ENCODE data around the gene ERC2.

ERC2 gene

GRCh38 chr3:56366641-56367162 is 101.6 kb downstream of the ERC2 start:
- no peak for DNase-seq (ENCODE audit: low read depth)

DNA sequence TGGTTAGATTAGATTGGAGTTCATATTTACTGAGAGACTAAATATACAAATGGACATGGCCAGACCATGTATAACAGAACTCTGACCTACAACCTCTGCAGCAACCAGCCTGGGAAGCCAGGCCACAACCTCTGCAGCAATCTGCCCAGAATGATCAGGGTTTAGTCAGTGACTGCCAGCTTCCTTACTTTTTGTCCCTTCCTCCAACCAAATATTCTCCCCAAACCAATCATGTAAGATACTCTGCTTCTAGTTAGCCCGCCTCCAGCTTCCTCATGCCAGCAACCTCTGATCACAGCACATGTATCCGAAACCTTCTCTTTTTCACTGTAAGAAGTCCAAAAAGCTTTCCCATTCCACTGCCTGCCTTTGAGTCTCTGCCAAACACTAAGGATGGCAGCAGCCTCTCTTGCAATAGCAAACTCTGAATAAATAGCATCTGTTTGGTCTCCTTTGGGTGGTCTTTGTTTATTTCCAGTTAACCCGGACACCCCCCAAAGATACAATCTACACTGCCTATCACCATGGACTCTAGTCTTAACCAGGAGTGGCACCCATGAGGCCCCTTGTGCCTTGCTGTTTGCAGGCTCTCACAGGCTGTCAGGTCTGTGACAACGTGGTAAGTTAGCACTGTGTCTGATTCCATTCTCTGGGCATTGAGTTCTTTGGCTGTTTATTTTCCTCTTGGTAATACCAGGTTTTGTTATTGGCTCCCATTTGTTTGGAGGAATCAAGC is 102.2 kb downstream of the ERC2 start:
- no peak for DNase-seq (ENCODE audit: low read depth)

- no peak for DNase-seq (ENCODE audit: low read depth)
Measured at GRCh38 chr3:56364665-56365064, 103.6 kb downstream of the ERC2 start.

DNA sequence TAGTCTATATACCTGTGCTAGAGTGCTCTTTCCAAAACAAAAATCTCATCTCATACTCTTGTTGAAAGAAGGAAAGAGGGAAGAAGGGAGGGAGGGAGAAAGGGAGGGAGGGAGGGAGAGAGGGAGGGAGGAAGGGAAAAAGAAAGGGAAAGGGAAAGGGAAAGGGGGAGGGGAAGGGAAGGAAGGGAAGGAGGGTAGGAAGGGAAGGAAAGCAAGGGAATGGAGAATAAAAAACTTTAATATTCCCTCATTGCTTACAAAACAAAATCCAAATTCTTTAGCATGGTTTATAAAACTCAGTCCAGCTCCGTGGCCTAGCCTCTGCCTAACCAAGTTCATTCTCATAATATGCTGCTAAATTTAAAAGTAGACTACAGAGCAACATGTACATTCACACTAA is 104.5 kb downstream of the ERC2 start:
- no peak for DNase-seq (ENCODE audit: low read depth)

GRCh38 chr3:56361731-56362130 is 106.5 kb downstream of the ERC2 start:
- DNase-seq (ENCODE audit: low read depth), result no peak

GRCh38 chr3:56357266-56357665 is 111.0 kb downstream of the ERC2 start:
- DNase-seq (ENCODE audit: low read depth), result no peak

DNA sequence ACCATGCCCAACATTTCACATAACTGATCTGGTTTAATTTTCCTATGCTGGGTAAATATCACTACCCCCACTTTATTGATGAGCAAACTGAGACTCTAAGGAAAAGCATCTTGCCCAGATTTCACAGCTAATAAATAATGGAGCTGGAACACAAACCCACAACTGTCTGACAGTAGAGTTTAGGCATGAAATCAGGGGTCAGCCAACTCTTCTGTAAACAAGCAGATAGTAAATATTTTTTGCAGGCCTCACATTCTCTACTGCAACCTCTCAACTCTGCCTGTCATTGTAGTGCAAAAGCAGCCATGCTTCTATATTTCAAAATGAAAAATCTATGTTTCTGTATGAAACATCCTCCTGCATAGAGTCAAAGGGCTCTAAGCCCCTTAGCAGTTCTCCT is 111.5 kb downstream of the ERC2 start:
- DNase-seq (ENCODE audit: low read depth), result no peak

- DNase-seq (ENCODE audit: low read depth), result no peak
Measured at GRCh38 chr3:56355570-56356185, 112.6 kb downstream of the ERC2 start.

DNA sequence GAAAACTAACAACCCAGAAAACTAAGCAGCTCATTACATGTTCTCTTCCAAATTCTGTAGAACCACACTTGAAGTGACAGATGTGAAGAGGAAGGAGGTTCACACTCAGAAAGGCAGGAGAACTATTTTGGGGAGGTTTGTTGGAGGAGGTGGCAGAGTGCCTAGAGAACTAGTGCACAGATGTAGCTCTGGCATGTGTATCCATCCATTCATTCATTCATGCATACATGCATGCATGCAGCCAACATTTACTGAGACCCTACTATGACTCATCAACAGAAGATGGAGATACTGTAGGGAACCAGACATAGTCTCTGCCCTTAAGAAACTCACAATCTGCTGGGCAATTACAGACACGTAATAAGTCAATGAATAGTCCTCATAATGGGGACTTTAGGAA is 116.7 kb downstream of the ERC2 start:
- DNase-seq (ENCODE audit: low read depth), result no peak

GRCh38 chr3:56347219-56347871 is 120.9 kb downstream of the ERC2 start:
- DNase-seq (ENCODE audit: low read depth), result no peak

GRCh38 chr3:56342475-56342874 is 125.8 kb downstream of the ERC2 start:
- DNase-seq (ENCODE audit: low read depth), result no peak

DNA sequence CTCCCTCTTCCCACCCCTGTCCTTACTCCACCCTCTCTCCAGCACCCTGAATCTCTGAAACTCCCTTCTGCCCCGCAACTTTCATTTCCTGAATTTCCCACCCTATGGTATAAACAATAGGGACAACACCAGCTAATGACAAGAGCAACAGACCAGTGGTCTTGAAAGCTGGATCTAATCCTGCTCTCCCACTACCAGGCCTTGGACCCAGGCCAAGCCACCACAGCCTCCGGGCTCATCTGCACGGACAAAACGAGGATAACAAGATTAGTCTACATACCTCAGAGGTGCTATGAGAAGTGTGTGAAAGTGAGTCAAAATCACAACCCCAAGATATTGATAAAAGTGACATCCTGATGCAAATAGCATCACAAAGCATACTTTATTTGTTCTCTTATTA is 128.6 kb downstream of the ERC2 start:
- DNase-seq (ENCODE audit: low read depth), result no peak

DNA sequence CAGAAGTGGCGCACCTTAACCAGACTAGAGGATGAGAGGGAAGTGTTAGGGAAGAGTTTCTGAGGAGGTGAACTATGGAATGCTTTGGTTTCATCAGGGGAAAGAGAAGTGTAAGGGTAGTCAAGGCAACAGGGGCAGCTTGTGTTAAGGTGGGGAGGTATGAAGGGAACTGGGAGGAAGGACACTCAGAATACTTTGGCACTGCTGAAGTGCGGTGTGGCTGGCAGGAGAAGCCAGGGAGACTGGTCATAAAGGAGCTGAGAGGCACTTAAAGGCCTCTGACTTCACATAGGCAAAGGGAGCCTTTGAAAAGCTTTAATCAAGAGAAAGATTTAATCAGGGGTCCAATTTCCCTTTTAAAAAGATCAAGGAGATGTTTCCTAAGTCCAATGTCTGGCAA is 129.0 kb downstream of the ERC2 start:
- no peak for DNase-seq (ENCODE audit: low read depth)

DNA sequence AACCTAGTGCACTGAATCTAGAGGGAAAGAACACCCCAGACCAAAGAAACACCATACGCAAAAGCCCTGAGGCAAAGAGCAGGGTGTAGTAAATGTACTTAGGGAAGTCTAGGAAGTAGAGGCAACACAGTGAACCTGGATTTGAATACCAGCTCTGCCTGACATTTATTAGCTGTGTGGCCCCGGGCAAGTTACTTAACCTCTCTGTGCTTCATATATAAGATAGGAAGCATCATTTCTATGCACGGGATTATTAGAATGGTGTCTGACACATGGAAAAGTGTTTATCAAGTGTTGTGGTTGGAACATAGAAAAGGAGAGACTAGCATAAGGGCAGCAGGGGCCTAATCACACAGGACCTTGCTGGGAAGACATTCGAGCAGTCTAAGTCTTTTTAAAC is 132.2 kb downstream of the ERC2 start:
- DNase-seq (ENCODE audit: low read depth), result no peak

GRCh38 chr3:56324473-56324872 is 143.8 kb downstream of the ERC2 start:
- no peak for DNase-seq (ENCODE audit: low read depth)

GRCh38 chr3:56323986-56324420 is 144.3 kb downstream of the ERC2 start:
- DNase-seq (ENCODE audit: low read depth), result no peak

DNA sequence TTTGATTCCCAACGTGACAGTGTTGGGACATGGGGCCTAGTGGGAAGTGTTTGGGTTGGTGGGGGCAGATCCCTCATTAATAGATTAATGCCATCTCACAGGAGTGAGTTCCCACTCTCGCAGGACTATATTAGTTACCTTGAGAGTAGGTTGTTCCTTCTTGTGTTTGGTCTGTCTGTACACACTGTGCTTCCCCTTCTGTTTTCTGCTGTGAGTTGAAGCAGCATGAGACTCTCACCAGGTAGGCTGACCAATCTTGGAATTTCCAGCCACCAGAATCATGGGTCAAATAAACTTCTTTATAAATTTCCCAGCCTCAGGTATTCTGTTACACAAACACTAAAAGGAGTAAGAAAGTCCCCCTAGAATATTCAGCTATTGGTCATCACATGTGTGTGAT is 145.4 kb downstream of the ERC2 start:
- DNase-seq (ENCODE audit: low read depth), result no peak

DNA sequence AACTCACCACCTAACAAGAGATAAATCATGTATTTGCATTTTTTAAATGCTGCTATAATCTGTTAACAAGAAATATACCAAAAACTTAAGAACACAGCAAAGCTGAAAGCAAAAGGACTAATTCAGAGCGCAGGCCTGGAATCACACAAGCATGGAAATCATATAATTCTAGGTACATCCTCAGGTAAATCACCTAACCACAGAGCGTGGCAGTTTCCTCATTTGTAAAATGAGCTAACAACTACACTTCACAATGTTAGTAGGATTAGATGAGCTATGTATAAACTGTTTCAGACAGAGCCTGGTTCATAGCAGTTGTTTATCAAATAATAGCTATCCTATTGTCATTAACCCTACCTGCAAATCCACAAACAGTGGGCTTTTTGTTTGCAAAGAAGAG is 146.4 kb downstream of the ERC2 start:
- DNase-seq (ENCODE audit: low read depth), result no peak

GRCh38 chr3:56321383-56321782 is 146.9 kb downstream of the ERC2 start:
- DNase-seq (ENCODE audit: low read depth), result no peak

GRCh38 chr3:56320883-56321282 is 147.4 kb downstream of the ERC2 start:
- no peak for DNase-seq (ENCODE audit: low read depth)

DNA sequence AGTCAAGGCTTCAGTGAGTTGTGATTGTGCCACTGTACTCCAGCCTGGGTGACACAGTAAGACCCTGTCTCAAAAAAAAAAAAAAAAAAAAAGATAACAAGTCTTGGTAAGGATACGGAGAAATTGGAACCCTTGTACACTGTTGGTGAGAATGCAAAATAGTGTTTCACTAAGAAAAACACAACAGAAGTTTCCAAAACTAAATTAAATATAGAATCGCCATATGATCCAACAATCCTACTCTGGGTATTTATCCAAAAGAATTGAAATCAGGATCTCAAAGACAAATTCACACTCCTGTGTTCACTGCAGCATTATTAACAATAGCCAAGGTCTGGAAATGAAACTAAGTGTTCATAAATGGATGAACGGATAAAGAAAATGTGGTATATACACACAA is 149.4 kb downstream of the ERC2 start:
- no peak for DNase-seq (ENCODE audit: low read depth)

- DNase-seq (ENCODE audit: low read depth), result no peak
Measured at GRCh38 chr3:56316944-56317343, 151.3 kb downstream of the ERC2 start.

DNA sequence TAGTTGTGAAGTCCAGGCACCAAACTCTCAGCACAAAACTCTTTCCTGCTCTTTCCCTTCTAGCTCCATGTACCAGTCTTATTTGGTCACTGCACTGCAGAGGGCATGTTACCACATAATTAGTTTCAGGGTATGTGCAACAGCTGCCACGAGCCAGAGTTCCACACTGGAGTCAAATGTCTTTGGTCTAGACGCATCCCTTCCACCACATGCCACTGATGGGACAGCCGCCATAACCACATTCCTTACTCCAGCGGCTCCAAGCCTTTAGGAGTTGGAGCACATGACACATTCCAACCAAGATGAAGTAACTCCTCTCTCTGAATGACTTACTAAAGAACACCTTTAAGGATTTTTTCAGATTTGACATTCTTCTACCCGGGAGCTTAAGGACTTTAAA is 153.4 kb downstream of the ERC2 start:
- no peak for DNase-seq (ENCODE audit: low read depth)
